Measurements from ENCODE around the gene MGAT4C.
"Not testable (repeated sequence)": the region's sequence is repeated elsewhere in the genome, so short reads cannot be mapped to it uniquely, and the experiment has no call there.

MGAT4C gene

GRCh38 chr12:86228656-86229055 is 27.5 kb downstream of the MGAT4C start:
- DNase-seq: no peak

- no peak for DNase-seq
These were observed 29.7 kb downstream of the MGAT4C start for GRCh38 chr12:86226481-86226880.

- no peak for DNase-seq
These were observed 39.6 kb downstream of the MGAT4C start for GRCh38 chr12:86216591-86216990.

GRCh38 chr12:86213012-86213411 is 43.2 kb downstream of the MGAT4C start:
- no peak for DNase-seq

GRCh38 chr12:86198696-86199444 is 57.3 kb downstream of the MGAT4C start:
- DNase-seq: no peak

- DNase-seq: no peak
These were observed 59.7 kb downstream of the MGAT4C start for GRCh38 chr12:86196465-86196864.

- DNase-seq: peak; percentile 91
These were observed 61.5 kb downstream of the MGAT4C start for GRCh38 chr12:86194721-86195120.

GRCh38 chr12:86193931-86194330 is 62.3 kb downstream of the MGAT4C start:
- DNase-seq: no peak

- no peak for DNase-seq
These were observed 68.0 kb downstream of the MGAT4C start for GRCh38 chr12:86188226-86188625.

- no peak for DNase-seq
These were observed 69.7 kb downstream of the MGAT4C start for GRCh38 chr12:86186449-86186848.

GRCh38 chr12:86179855-86180254 is 76.3 kb downstream of the MGAT4C start:
- no peak for DNase-seq

GRCh38 chr12:86174188-86174587 is 82.0 kb downstream of the MGAT4C start:
- no peak for DNase-seq

- no peak for DNase-seq
These were observed 83.2 kb downstream of the MGAT4C start for GRCh38 chr12:86172913-86173443.

- DNase-seq: no peak
These were observed 86.1 kb downstream of the MGAT4C start for GRCh38 chr12:86170051-86170450.

- no peak for DNase-seq
These were observed 97.2 kb downstream of the MGAT4C start for GRCh38 chr12:86158956-86159355.

- no peak for DNase-seq
These were observed 101.6 kb downstream of the MGAT4C start for GRCh38 chr12:86154620-86155019.

- no peak for DNase-seq
These were observed 107.6 kb downstream of the MGAT4C start for GRCh38 chr12:86148612-86149011.

GRCh38 chr12:86148071-86148470 is 108.1 kb downstream of the MGAT4C start:
- no peak for DNase-seq

GRCh38 chr12:86145156-86145555 is 111.0 kb downstream of the MGAT4C start:
- DNase-seq: no peak

GRCh38 chr12:86143162-86143561 is 113.0 kb downstream of the MGAT4C start:
- no peak for DNase-seq

GRCh38 chr12:86139671-86140070 is 116.5 kb downstream of the MGAT4C start:
- no peak for DNase-seq

- no peak for DNase-seq
These were observed 117.4 kb downstream of the MGAT4C start for GRCh38 chr12:86138770-86139169.

- no peak for DNase-seq
These were observed 118.3 kb downstream of the MGAT4C start for GRCh38 chr12:86137936-86138335.

- no peak for DNase-seq
These were observed 121.6 kb downstream of the MGAT4C start for GRCh38 chr12:86134561-86134960.

- DNase-seq: not testable (repeated sequence)
These were observed 129.3 kb downstream of the MGAT4C start for GRCh38 chr12:86126900-86127299.
